Neural cell (in vitro differentiated cells): ENCODE data around the gene DIAPH2. TPM values are rescaled to one million over a fixed set of nuclear protein-coding genes. Genes with fewer than 3 reads are reported as not detected.

Source experiments
- H2AFZ ChIP-seq: fragments of 200-600, 300-800 bp; sonication (generic), shearing (Covaris generic); 2 replicates; pipeline ENCODE4 v1.6.0; 2014; ENCODE audit warnings: low read depth, mild to moderate bottlenecking, antibody characterized with exemption, low read length, moderate library complexity
- H3F3A ChIP-seq: fragments of 200-600 bp; shearing (Covaris generic); 2 replicates; pipeline ENCODE4 v1.6.1; 2016; ENCODE audit warnings: mild to moderate bottlenecking, moderate library complexity, mixed read lengths, antibody characterized with exemption, low read length; ENCODE audit not compliant: insufficient read depth, poor library complexity, severe bottlenecking
- H3K27ac ChIP-seq: fragments of 200-600, 300-800 bp; sonication (generic), shearing (Covaris generic); 2 replicates; pipeline ENCODE4 v1.5.1; 2014; ENCODE audit warnings: mild to moderate bottlenecking, low read length, moderate library complexity
- H3K27me3 ChIP-seq: fragments of 300-800, 200-600 bp; sonication (generic), shearing (Covaris generic); 2 replicates; pipeline ENCODE4 v1.6.0; 2014; ENCODE audit warnings: mild to moderate bottlenecking, low read depth, low read length, moderate library complexity; ENCODE audit not compliant: insufficient read depth
- H3K36me3 ChIP-seq: fragments of 300-800, 200-600 bp; sonication (generic), shearing (Covaris generic); 2 replicates; pipeline ENCODE4 v1.5.1; 2014; ENCODE audit warnings: mild to moderate bottlenecking, antibody characterized with exemption, low read length, moderate library complexity; ENCODE audit not compliant: insufficient read depth
- H3K4me2 ChIP-seq: fragments of 300-800, 200-600 bp; sonication (generic), shearing (Covaris generic); 2 replicates; pipeline ENCODE4 v1.6.0; 2014; ENCODE audit warnings: mild to moderate bottlenecking, low read length
- H3K4me3 ChIP-seq: fragments of 300-800, 200-600 bp; sonication (generic), shearing (Covaris generic); 2 replicates; pipeline ENCODE4 v1.5.1; 2014; ENCODE audit warnings: mild to moderate bottlenecking, low read length, moderate library complexity
- H3K79me2 ChIP-seq: fragments of 200-600 bp; shearing (Covaris generic); replicated peaks from 2 replicates; pipeline ENCODE4 v1.6.0; 2014; ENCODE audit warnings: mild to moderate bottlenecking, low read length, moderate library complexity; ENCODE audit not compliant: insufficient read depth
- H3K9ac ChIP-seq: fragments of 300-800, 200-600 bp; sonication (generic), shearing (Covaris generic); 2 replicates; pipeline ENCODE4 v1.6.1; 2016; ENCODE audit warnings: mild to moderate bottlenecking, low read length, mixed read lengths
- H3K9me2 ChIP-seq: fragments of 200-600 bp; shearing (Covaris generic); 2 replicates; pipeline ENCODE4 v1.6.1; 2016; ENCODE audit warnings: mild to moderate bottlenecking, low read length, mixed read lengths; ENCODE audit not compliant: insufficient read depth
- H3K9me3 ChIP-seq: fragments of 200-600, 300-800 bp; sonication (generic), shearing (Covaris generic); 2 replicates; pipeline ENCODE4 v1.6.1; 2016; ENCODE audit warnings: mild to moderate bottlenecking, mixed run types, low read length, moderate library complexity, mixed read lengths
- H4K20me1 ChIP-seq: fragments of 200-600 bp; shearing (Covaris generic); 2 replicates; pipeline ENCODE4 v1.6.1; 2016; ENCODE audit warnings: mild to moderate bottlenecking, mixed run types; ENCODE audit not compliant: insufficient read depth
- CTCF ChIP-seq: fragments of 450-650 bp; IDR thresholded peaks from 2 replicates; pipeline ENCODE4 v1.5.1; 2014; ENCODE audit warnings: antibody characterized with exemption, mild to moderate bottlenecking, moderate library complexity; ENCODE audit not compliant: poor library complexity, severe bottlenecking
- EP300 ChIP-seq: fragments of 450-650 bp; conservative IDR thresholded peaks from 2 replicates; pipeline ENCODE4 v1.6.1; 2014; ENCODE audit warnings: antibody characterized with exemption, mild to moderate bottlenecking, moderate library complexity; ENCODE audit not compliant: poor library complexity, severe bottlenecking
- EZH2 ChIP-seq: fragments of 200-600, 300-800 bp; shearing (Covaris generic), sonication (generic); IDR thresholded peaks from 2 replicates; pipeline ENCODE4 v1.6.1; 2014; ENCODE audit warnings: antibody characterized with exemption, low read length, borderline replicate concordance, mild to moderate bottlenecking; ENCODE audit not compliant: insufficient read depth, poor library complexity, severe bottlenecking
- MXI1 ChIP-seq: fragments of 450-650 bp; conservative IDR thresholded peaks from 2 replicates; pipeline ENCODE4 v1.6.1; 2014; ENCODE audit warnings: antibody characterized with exemption, mild to moderate bottlenecking; ENCODE audit not compliant: poor library complexity, severe bottlenecking
- POLR2AphosphoS5 ChIP-seq: IDR thresholded peaks from 2 replicates; pipeline ENCODE4 v1.6.1; 2012
- RAD21 ChIP-seq: fragments of 450-650 bp; conservative IDR thresholded peaks from 2 replicates; pipeline ENCODE4 v1.6.1; 2014; ENCODE audit warnings: antibody characterized with exemption, mild to moderate bottlenecking, moderate library complexity
- REST ChIP-seq: IDR thresholded peaks from 2 replicates; pipeline ENCODE4 v1.6.1; 2012; ENCODE audit warnings: borderline replicate concordance
- SMC3 ChIP-seq: fragments of 450-650 bp; conservative IDR thresholded peaks from 2 replicates; pipeline ENCODE4 v1.6.1; 2014; ENCODE audit warnings: antibody characterized with exemption, mild to moderate bottlenecking, moderate library complexity; ENCODE audit not compliant: poor library complexity
- TAF1 ChIP-seq: IDR thresholded peaks from 2 replicates; pipeline ENCODE4 v1.6.1; 2012; ENCODE audit warnings: low read depth
- polyA plus RNA-seq: library from polyadenylated mRNA; depleted of rRNA; stranded (reverse); fragments of >200 nt; gene quantifications from 2 replicates; pipeline ENCODE4 v1.2.3, GENCODE V29; 2014

The DIAPH2 gene
- polyA plus RNA-seq, 1 donor from 2014 or later, result 0.07 TPM

GRCh38 chrX:97334850-97335249, 650.2 kb downstream of the DIAPH2 start:
- H3K79me2 ChIP-seq, result no peaks in the 10 kb centered on the region
- no peaks in the 10 kb centered on the region for H3K36me3 ChIP-seq
- no peaks in the 10 kb centered on the region for H3F3A ChIP-seq
- H3K9ac ChIP-seq, result no peak overlapping the region
- no peaks in the 10 kb centered on the region for H3K9me3 ChIP-seq
- H3K4me2 ChIP-seq, result no peak overlapping the region
- no peak for TF ChIP-seq REST
- no peak for TF ChIP-seq MXI1
- TF ChIP-seq TAF1, result no peak
- no peak for TF ChIP-seq SMC3
- TF ChIP-seq EP300, result no peak
- TF ChIP-seq POLR2AphosphoS5, result no peak
- TF ChIP-seq RAD21, result no peak
- TF ChIP-seq EZH2, result no peak
- TF ChIP-seq CTCF, result no peak
- no peak overlapping the region for H2AFZ ChIP-seq
- no peaks in the 10 kb centered on the region for H3K9me2 ChIP-seq
- H3K4me3 ChIP-seq, result no peak overlapping the region
- no peaks in the 10 kb centered on the region for H3K27me3 ChIP-seq
- H3K27ac ChIP-seq, result no peak overlapping the region
- no peaks in the 10 kb centered on the region for H4K20me1 ChIP-seq

- Histone ChIP-seq H3F3A (no peaks in the 10 kb centered on the region), H2AFZ (no peak overlapping the region)
These were observed 660.1 kb downstream of the DIAPH2 start for GRCh38 chrX:97344724-97345123.

More at GRCh38 chrX:97344724-97345123, 660.1 kb downstream of the DIAPH2 start:
- no peak overlapping the region for H3K4me2 ChIP-seq
- H3K36me3 ChIP-seq, result no peaks in the 10 kb centered on the region
- no peak overlapping the region for H3K4me3 ChIP-seq
- H3K9ac ChIP-seq, result no peak overlapping the region
- H3K9me2 ChIP-seq, result no peaks in the 10 kb centered on the region
- H3K9me3 ChIP-seq, result no peaks in the 10 kb centered on the region
- H3K27ac ChIP-seq, result no peak overlapping the region
- TF ChIP-seq MXI1 (no peak), RAD21 (no peak), EP300 (no peak), REST (no peak), EZH2 (no peak), POLR2AphosphoS5 (no peak), CTCF (no peak), SMC3 (no peak), TAF1 (no peak)
- no peaks in the 10 kb centered on the region for H3K27me3 ChIP-seq
- H4K20me1 ChIP-seq, result no peaks in the 10 kb centered on the region
- no peaks in the 10 kb centered on the region for H3K79me2 ChIP-seq
